DOHH2 (cell line): ENCODE results near the gene NUDT16L1.

ENCODE experiments used
- CTCF ChIP-seq: fragments of 200-600 bp; sonication (generic); IDR thresholded peaks from one replicate; pipeline ENCODE4 v1.5.1; 2014; ENCODE audit warnings: antibody characterized with exemption, mild to moderate bottlenecking, low read depth, low read length; ENCODE audit not compliant: poor library complexity, severe bottlenecking
- EZH2phosphoT487 ChIP-seq: fragments of 200-600 bp; sonication (generic); IDR thresholded peaks from 2 replicates; pipeline ENCODE4 v1.6.1; 2017; ENCODE audit warnings: borderline replicate concordance, mild to moderate bottlenecking, antibody characterized with exemption, low read length, moderate library complexity, mixed read lengths

- TF ChIP-seq CTCF (no peak), EZH2phosphoT487 (no peak)
Observed at GRCh38 chr16:4682084-4682591, 11.2 kb upstream of the NUDT16L1 start.
